ENCODE results near the gene CD4.
A peak's percentile ranks its signal among the peaks of the same experiment; 100 is the strongest.

Gene CD4

DNA sequence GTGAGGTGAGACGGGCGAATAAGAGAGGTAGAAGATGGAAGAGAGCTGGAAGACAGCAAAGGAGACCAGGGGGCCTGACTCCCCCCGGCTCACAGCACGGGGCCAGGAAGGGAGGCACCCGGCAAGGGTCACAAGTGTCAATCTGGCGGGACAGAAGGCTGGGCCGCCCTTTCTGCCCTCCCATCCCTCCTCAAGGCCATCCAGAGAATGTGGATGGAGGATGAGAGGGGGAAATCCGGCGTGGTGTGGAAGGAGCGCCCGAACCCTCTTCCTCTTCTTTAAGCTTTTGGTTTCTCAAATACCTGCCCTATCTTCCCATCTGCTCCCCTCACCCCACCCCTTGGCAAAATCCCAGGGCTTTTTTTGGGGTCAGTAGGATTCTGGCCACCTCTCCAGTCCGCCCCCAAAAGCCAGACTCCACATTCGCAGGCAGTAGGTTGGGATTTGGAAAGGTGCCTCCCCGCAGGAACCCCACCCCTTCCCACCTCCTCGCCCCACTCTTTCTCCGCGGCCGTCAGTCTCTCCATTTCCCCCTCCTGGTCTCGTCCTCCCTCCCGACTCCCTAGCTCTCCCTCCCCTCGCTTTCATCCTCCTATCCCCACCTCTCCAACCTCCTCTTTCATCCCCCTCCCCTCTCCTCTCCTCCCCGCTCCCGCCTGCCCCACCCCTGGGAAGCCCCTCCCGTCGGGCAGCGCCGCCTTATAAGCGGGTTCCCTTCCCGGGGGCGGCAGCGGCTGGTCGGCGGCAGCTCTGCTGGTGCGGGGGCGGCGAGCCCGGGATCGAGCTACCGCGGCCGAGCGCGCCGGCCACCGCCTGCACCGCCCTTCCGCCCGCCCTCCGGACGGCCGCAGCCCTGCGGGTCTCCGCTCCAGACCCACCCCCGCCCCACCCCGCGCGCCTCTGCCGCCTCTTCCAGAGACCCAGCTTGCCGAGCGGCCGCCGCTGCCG is 23.4 kb upstream of the CD4 start, which contains the start of gene PTMS:
TSS of gene PTMS (plus strand) at position 730 of the 948 bp plus-strand sequence. CDS start 343 bp downstream, outside the sequence.
- no peak for DNase-seq

- peak; percentile 13 for DNase-seq
Measured at GRCh38 chr12:6766651-6767349, 22.5 kb upstream of the CD4 start.

DNA sequence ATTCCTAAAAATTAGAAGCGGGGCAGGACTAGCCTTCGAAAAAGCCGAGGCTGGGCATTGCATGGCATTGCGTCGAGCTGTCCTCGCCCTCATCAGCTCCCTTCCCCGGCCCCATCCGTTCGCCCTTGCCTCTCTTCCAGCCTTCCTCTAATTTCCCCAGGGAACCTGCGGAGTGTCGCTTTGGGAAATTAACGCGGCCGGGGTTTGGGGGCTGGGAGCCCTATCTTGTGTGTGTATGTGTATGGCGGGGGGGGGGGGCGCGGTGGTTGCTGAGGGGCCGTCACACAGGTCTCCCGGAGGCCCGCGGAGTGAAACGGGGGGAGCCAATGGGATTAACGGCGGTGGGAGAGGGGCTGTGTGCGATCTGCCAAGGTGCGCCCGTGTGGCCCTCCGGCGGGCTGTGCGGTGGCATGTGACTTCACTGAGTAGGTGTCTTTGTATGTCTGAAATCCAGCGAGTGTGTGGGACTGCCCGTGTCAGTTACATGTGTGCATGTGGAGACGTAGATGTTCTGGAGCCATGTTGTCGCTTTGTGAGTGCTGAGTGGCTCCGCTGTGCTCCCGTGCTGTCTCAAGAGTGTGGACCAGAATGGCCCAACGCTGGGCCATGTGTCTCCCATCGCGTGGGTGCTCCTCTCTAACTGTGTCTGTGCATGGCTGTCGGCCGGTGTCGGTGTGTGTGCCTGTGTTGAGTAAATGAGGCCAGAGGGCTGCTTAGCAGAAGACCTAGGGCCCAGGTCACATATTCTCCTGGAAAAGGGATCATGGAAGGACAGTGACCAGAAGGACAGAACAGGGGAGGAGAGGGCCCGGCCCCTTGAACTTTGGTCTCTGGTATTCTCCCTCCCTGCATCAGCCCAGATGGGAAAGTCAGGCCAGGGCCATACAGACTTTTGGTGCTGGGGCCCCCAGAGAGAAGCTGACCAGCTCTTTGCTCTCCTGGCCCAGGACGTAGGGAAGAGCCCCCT is 21.7 kb upstream of the CD4 start:
- no peak for DNase-seq

DNA sequence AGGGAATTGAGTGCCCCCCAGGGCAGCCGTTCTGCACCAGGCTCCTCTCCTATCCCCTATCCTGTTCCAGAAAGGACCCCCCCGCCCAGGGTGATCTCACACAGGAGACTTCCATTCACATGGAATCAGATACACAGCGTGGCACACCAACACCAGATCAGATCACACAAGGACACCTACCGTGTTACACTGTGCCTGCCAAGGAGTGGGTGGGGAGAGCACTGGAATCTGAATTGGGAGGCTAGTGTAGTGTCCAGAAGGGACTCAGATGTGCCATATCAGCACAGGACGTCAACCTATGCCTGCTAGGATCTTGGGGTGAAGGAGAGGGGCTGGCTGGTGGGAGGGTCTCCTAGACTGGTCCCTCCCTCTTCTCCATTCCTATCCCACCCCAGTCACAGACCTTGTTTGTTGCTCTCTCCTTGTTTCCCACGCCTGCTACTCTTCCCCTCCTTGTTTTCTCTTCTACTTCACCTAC is 20.9 kb upstream of the CD4 start:
- DNase-seq = no peak

DNA sequence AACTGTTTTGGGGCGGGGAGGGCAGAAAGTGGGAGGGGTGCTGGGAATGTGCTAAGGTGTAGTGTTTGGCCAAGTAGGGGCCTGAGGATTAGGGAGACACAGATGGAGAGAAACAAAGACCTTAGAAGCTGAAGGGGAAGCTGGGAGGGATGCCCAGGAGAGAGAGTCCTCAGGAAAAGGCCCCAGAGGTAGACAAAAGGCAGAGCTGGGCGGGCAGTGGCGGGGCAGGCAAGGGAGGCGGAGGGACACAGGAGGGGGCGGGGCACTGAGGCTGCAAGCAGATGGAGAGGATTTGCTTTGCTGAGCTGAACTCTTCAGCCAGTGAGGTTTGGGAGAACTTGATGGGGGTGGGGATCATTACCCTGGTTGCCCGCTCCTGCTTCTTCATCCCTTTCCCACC is 20.3 kb upstream of the CD4 start:
- DNase-seq = no peak

DNA sequence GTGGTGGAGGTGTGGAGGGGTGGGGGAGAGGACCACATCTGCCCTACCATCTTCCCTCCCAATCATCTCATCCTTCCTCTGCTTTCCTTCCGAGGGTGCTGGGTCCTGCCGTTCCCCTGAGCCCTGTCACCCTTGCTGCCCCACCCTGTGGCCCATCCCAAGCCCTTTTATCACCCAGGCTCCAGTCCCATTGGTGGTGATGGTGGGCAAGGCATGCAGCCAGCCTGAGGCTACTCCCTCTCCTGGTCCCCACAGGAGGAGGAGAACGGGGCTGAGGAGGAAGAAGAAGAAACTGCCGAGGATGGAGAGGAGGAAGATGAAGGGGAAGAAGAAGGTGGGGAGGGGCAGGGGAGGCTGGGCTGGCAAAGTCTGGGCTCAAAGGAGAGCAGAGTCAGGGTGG is 19.7 kb upstream of the CD4 start:
- DNase-seq = no peak

- no peak for DNase-seq
Measured at GRCh38 chr12:6770094-6770493, 19.2 kb upstream of the CD4 start.

DNA sequence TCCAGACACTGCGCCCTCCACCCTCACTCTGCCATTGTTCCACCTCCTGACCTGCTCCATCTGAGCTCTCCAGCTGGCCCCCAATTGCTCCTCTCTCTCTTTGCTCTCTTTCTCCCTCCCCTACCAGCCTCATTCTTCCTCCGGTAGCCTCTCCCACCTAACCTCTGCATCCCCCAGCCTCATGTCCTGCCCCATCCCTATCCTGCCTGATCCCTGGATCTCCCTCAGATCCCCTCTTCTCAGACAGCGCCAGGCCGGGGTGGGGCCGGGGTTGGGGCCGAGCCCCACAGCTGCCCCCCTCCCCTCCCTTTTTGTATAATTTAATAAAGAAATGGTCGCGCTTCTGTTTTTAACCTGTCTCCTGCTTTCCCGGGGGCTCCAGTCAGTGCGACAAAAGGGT is 18.7 kb upstream of the CD4 start:
- no peak for DNase-seq

GRCh38 chr12:6771091-6771495 is 18.2 kb upstream of the CD4 start:
- peak; percentile 49 for DNase-seq

DNA sequence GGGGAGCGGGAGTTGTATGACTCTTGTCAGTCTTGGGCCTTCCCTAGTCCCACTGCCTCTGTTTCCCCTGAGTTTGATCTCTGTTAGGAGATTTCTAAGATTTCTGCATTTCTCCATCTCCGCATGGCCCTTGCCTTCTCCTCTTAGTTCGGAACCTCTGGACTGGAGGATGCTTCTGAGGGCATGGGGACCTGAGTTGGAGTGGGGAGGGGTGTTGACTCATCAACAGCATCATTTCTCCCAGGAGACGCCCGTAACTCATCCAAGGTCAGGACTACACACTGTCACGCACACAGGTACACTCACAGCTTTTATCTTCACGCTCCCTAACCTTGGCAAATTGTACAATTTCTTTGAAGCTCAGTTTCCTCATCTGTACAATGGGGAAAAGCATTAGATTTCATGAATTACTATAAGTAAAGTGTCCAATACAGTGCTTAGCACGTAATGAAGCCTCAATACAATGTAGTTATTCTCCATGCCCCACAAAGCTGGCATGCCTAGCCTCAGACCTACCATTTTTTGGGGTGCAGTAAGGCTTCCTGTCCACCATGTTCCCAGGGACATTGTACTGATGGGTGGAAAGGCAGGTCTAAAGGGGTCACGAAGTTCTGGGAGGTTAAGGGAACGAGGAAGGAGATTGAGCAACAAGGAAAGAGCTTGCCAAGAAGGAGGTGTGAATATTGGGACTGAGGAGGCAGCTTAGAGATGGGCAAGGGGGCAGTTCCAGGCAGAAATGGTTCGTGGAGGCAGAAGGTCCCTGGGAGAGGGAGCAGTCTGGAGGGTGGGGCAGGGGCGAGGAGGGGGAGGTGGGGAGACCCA is 17.6 kb upstream of the CD4 start:
- no peak for DNase-seq

- no peak for DNase-seq
Measured at GRCh38 chr12:6772331-6772695, 17.0 kb upstream of the CD4 start, which contains the start of gene LAG3. Gene LAG3, plus strand, starts transcription at chr12:6772520. Its CDS starts 333 bp downstream, at chr12:6772853.

DNA sequence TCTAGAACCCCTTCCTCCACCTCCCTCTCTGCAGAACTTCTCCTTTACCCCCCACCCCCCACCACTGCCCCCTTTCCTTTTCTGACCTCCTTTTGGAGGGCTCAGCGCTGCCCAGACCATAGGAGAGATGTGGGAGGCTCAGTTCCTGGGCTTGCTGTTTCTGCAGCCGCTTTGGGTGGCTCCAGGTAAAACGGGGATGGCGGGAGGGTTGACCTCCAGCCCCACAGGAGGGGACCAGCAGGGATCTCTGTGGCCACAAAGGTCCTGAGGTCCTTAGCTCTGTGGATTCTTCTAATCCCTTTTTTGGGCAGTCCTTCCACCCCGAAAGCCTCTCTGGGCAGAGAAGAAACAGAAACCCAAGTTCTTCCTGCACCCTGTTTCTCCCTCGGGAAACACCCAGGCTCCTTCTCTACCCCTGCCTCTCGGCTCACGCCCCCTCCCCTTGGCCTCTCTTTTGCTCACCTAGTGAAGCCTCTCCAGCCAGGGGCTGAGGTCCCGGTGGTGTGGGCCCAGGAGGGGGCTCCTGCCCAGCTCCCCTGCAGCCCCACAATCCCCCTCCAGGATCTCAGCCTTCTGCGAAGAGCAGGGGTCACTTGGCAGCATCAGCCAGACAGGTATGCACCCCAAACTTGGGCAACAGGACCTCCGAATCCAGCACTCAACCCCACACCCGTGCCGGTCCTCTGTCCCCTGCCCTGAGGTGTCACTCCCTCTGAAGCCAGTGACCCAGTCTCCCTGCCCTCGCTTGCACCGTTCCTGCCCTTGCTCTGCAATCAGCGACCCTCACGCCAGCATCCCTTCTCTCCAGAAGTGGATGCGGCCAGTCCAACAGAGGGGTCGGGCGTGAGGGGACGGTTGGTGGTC is 16.4 kb upstream of the CD4 start:
- DNase-seq = no peak

GRCh38 chr12:6773590-6774351 is 15.6 kb upstream of the CD4 start:
- no peak for DNase-seq

DNA sequence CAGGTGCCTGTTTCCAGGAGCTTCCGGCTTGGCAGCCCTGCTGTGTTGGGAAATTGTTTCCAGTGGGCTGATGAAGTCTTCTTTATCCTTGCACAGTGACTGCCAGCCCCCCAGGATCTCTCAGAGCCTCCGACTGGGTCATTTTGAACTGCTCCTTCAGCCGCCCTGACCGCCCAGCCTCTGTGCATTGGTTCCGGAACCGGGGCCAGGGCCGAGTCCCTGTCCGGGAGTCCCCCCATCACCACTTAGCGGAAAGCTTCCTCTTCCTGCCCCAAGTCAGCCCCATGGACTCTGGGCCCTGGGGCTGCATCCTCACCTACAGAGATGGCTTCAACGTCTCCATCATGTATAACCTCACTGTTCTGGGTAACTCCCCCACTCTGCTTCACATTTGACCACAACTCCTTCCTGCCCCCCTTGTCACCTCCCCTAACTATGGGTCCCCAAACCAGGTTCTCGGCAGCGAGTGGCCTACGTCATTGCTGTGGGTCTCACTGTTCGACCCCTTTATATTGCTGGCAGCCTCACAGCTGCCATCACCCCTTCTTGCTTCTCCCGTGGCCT is 14.7 kb upstream of the CD4 start:
- no peak for DNase-seq

GRCh38 chr12:6775185-6776174 is 13.8 kb upstream of the CD4 start:
- DNase-seq = no peak

DNA sequence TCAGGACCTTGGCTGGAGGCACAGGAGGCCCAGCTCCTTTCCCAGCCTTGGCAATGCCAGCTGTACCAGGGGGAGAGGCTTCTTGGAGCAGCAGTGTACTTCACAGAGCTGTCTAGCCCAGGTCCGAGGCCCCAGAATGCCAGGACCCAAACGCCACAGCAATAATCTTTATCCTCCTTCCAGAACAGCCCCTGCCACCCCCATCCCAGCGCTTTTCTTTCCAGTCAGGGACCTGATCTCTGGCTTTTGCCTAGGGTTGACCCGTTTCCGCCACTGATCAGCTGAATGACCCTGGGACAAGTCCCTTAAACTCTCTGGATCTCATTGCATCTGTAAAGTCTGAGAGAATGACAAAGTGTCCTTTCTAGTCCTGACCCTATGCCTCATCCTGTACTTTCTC is 11.9 kb upstream of the CD4 start:
- no peak for DNase-seq

- no peak for DNase-seq
Measured at GRCh38 chr12:6778217-6778573, 11.1 kb upstream of the CD4 start.
